Liver (tissue), 3 donors: ENCODE results near the gene SIPA1L3.

Experiments
- ATF3 ChIP-seq: IDR thresholded peaks from 2 replicates; pipeline ENCODE4 v1.6.1; 2016; ENCODE audit warnings: antibody characterized with exemption
- EGR1 ChIP-seq, 2 donors: IDR thresholded peaks; 2 replicates each; pipeline ENCODE4 v1.6.1; 2016 to 2018; ENCODE audit warnings: antibody characterized with exemption in 2 of 2, low read depth in 2 of 2
- FOXA2 ChIP-seq: IDR thresholded peaks from 2 replicates; pipeline ENCODE4 v1.6.1; 2016; ENCODE audit warnings: antibody characterized with exemption
- GABPA ChIP-seq, 2 donors: IDR thresholded peaks in 1 of 2; conservative IDR thresholded peaks in 1 of 2; 2 replicates each; pipeline ENCODE4 v1.6.1; 2016; ENCODE audit warnings: antibody characterized with exemption in 2 of 2, mild to moderate bottlenecking in 1 of 2, moderate library complexity in 1 of 2
- RAD21 ChIP-seq, 2 donors: IDR thresholded peaks; 2 replicates each; pipeline ENCODE4 v1.6.1; 2016; ENCODE audit warnings: antibody characterized with exemption in 2 of 2, mild to moderate bottlenecking in 2 of 2
- REST ChIP-seq: IDR thresholded peaks from 2 replicates; pipeline ENCODE4 v1.6.1; 2016; ENCODE audit warnings: antibody characterized with exemption, mild to moderate bottlenecking
- RXRA ChIP-seq, 2 donors: IDR thresholded peaks; 2 replicates each; pipeline ENCODE4 v1.6.1; 2017 to 2018; ENCODE audit warnings: antibody characterized with exemption in 2 of 2, mild to moderate bottlenecking in 1 of 2
- SP1 ChIP-seq: IDR thresholded peaks from 2 replicates; pipeline ENCODE4 v1.6.1; 2018; ENCODE audit warnings: antibody characterized with exemption, mild to moderate bottlenecking
- TAF1 ChIP-seq: conservative IDR thresholded peaks from 2 replicates; pipeline ENCODE4 v1.6.1; 2016; ENCODE audit warnings: antibody characterized with exemption, mild to moderate bottlenecking
- YY1 ChIP-seq: IDR thresholded peaks from 2 replicates; pipeline ENCODE4 v1.6.1; 2016; ENCODE audit warnings: antibody characterized with exemption, mild to moderate bottlenecking
- TF ChIP-seq, protein P1 (sequence below): fragments of 150-350 bp; IDR thresholded peaks from 2 replicates; pipeline ENCODE4 v1.5.1; 2017; ENCODE audit warnings: improper control_type of control experiment, low read depth, low read length; ENCODE audit not compliant: missing input control
- TF ChIP-seq, protein P2 (sequence below): IDR thresholded peaks from 2 replicates; pipeline ENCODE4 v1.6.1; 2016; ENCODE audit warnings: antibody characterized with exemption
- donor health status: healthy.
- donor health status: healthy.

DNA sequence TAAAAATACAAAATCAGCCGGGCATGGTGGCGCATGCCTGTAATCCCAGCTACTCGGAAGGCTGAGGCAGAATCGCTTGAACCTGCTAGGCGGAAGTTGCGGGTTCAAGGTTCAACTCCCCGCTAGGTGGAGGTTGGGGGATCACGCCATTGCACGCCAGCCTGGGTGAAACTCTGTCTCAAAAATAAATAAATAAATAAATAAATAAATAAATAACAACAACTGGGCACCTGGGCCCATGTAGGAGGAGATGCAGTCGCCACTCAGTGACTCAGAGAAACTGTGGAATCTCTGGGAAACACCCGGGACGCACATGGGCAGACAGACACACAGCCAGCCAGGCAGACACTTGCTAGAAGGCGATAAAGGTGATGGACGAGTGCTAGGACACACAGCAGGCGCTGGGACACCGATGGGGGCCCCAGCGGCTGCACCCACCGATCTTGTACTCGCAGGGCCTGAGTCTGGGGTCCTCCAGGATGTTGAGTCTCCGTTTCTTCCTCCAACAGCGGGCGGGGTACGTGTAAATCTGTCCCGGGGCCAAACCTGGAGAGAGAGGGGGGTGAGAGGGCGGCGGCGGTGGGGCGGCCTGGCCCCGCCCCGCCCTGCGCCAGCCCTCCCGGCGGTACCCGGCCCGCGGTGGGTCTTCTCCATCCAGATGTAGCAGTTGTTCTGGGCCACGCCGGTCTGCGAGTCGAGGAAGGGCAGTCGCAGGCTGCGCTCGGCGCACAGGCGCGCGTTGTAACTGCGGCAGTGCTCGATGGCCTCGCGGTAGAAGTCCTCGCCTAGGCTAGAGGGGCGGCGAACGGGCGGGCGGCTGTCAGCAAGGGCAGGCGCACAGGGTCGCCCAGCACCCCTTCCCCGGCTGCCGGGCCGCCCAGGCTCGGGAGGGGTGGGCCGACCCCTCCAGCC lies 315.2 kb downstream of the SIPA1L3 start:
- no peak for TF ChIP-seq ATF3
- TF ChIP-seq, protein P1, sequence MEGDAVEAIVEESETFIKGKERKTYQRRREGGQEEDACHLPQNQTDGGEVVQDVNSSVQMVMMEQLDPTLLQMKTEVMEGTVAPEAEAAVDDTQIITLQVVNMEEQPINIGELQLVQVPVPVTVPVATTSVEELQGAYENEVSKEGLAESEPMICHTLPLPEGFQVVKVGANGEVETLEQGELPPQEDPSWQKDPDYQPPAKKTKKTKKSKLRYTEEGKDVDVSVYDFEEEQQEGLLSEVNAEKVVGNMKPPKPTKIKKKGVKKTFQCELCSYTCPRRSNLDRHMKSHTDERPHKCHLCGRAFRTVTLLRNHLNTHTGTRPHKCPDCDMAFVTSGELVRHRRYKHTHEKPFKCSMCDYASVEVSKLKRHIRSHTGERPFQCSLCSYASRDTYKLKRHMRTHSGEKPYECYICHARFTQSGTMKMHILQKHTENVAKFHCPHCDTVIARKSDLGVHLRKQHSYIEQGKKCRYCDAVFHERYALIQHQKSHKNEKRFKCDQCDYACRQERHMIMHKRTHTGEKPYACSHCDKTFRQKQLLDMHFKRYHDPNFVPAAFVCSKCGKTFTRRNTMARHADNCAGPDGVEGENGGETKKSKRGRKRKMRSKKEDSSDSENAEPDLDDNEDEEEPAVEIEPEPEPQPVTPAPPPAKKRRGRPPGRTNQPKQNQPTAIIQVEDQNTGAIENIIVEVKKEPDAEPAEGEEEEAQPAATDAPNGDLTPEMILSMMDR: no peak
- TF ChIP-seq FOXA2: no peak
- TF ChIP-seq SP1: no peak
- no peak for TF ChIP-seq RAD21 (IDR thresholded peaks at IDR 0.05)
- TF ChIP-seq REST: no peak
- no peak for TF ChIP-seq RXRA (IDR thresholded peaks at IDR 0.05)
- no peak for TF ChIP-seq GABPA (IDR thresholded peaks at IDR 0.05 in 1 of 2, conservative IDR thresholded peaks at IDR 0.05 in 1 of 2)
- TF ChIP-seq, protein P2, sequence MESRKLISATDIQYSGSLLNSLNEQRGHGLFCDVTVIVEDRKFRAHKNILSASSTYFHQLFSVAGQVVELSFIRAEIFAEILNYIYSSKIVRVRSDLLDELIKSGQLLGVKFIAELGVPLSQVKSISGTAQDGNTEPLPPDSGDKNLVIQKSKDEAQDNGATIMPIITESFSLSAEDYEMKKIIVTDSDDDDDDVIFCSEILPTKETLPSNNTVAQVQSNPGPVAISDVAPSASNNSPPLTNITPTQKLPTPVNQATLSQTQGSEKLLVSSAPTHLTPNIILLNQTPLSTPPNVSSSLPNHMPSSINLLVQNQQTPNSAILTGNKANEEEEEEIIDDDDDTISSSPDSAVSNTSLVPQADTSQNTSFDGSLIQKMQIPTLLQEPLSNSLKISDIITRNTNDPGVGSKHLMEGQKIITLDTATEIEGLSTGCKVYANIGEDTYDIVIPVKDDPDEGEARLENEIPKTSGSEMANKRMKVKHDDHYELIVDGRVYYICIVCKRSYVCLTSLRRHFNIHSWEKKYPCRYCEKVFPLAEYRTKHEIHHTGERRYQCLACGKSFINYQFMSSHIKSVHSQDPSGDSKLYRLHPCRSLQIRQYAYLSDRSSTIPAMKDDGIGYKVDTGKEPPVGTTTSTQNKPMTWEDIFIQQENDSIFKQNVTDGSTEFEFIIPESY: no peak
- TF ChIP-seq EGR1 (IDR thresholded peaks at IDR 0.05; ENCODE audit: low read depth in 2 of 2): no peak
- TF ChIP-seq YY1: no peak
- TF ChIP-seq TAF1: no peak
